HFFc6 (cell line): ENCODE measurements around the gene TIMM10. TPM values are rescaled to one million over a fixed set of nuclear protein-coding genes. Genes with fewer than 3 reads are reported as not detected.

Source experiments
- DNase-seq: peaks from one replicate; pipeline ENCODE4 v3.0.0-alpha.2; 2018
- H3K27ac Mint-ChIP-seq: 2 replicates; pipeline ENCODE4 v1.8.0; 2020; ENCODE audit warnings: mild to moderate bottlenecking, mixed read lengths
- H3K27me3 Mint-ChIP-seq: 2 replicates; pipeline ENCODE4 v1.8.0; 2021; ENCODE audit warnings: mild to moderate bottlenecking, moderate library complexity, mixed read lengths; ENCODE audit not compliant: insufficient read depth
- H3K36me3 Mint-ChIP-seq: 2 replicates; pipeline ENCODE4 v1.8.0; 2021; ENCODE audit warnings: low read depth, mixed read lengths
- H3K4me1 Mint-ChIP-seq: 2 replicates; pipeline ENCODE4 v1.8.0; 2020; ENCODE audit warnings: low read depth, mixed read lengths
- H3K4me3 Mint-ChIP-seq: 2 replicates; pipeline ENCODE4 v1.8.0; 2020; ENCODE audit warnings: mild to moderate bottlenecking, moderate library complexity, mixed read lengths
- H3K9me3 Mint-ChIP-seq: 2 replicates; pipeline ENCODE4 v1.8.0; 2020; ENCODE audit warnings: mild to moderate bottlenecking, mixed read lengths
- CTCF ChIP-seq: fragments of 200-600 bp; sonication (generic); IDR thresholded peaks from 2 replicates; pipeline ENCODE4 v1.5.0; 2021; ENCODE audit warnings: antibody characterized with exemption, mild to moderate bottlenecking
- total RNA-seq, 6 experiments: library from RNA; stranded (reverse); fragmentation: NEBNext Ultra II Directional; extraction: Animal tissue kit (Norgen Biotek cat#: 25700); gene quantifications; 2 replicates in 1 of 6; 3 replicates in 5 of 6; pipeline ENCODE4 v1.2.3, GENCODE V29; 2021

TIMM10 gene
- total RNA-seq, 6 experiments from 2014 or later, result 43.6 to 72.9 (median 58.4) TPM

GRCh38 chr11:57512646-57513451 lies 17.7 kb downstream of the TIMM10 start:
- no peaks in the 10 kb centered on the region for H3K27me3 Mint-ChIP-seq
- H3K4me3 Mint-ChIP-seq, result no peak overlapping the region
- no peak for TF ChIP-seq CTCF
- H3K9me3 Mint-ChIP-seq, result no peaks in the 10 kb centered on the region
- no peak for DNase-seq
- H3K36me3 Mint-ChIP-seq, result no peaks in the 10 kb centered on the region
- no peak overlapping the region for H3K27ac Mint-ChIP-seq
- no peaks in the 10 kb centered on the region for H3K4me1 Mint-ChIP-seq

- no peak for TF ChIP-seq CTCF
- Mint-ChIP-seq H3K27ac (no peak overlapping the region), H3K4me1 (no peaks in the 10 kb centered on the region), H3K36me3 (no peaks in the 10 kb centered on the region), H3K9me3 (no peaks in the 10 kb centered on the region), H3K27me3 (no peaks in the 10 kb centered on the region), H3K4me3 (no peak overlapping the region)
- no peak for DNase-seq
Measured at GRCh38 chr11:57511741-57512430, 18.7 kb downstream of the TIMM10 start.

GRCh38 chr11:57508341-57509170 lies 22.0 kb downstream of the TIMM10 start:
- no peak for DNase-seq
- H3K4me3 Mint-ChIP-seq, result no peak overlapping the region
- no peak overlapping the region for H3K27ac Mint-ChIP-seq
- no peaks in the 10 kb centered on the region for H3K36me3 Mint-ChIP-seq
- no peaks in the 10 kb centered on the region for H3K27me3 Mint-ChIP-seq
- no peaks in the 10 kb centered on the region for H3K4me1 Mint-ChIP-seq
- no peak for TF ChIP-seq CTCF
- H3K9me3 Mint-ChIP-seq, result no peaks in the 10 kb centered on the region

- H3K4me1 Mint-ChIP-seq, result peaks cover 4% of the 10 kb centered on the region; the same call in 1 of the 2 replicates
- H3K9me3 Mint-ChIP-seq, result no peaks in the 10 kb centered on the region
- no peak for DNase-seq
- no peak overlapping the region for H3K4me3 Mint-ChIP-seq
- H3K27me3 Mint-ChIP-seq, result no peaks in the 10 kb centered on the region
- no peak for TF ChIP-seq CTCF
- no peaks in the 10 kb centered on the region for H3K36me3 Mint-ChIP-seq
- H3K27ac Mint-ChIP-seq, result no peak overlapping the region
Measured at GRCh38 chr11:57506522-57506921, 24.0 kb downstream of the TIMM10 start.

GRCh38 chr11:57504511-57504910 lies 26.0 kb downstream of the TIMM10 start:
- Mint-ChIP-seq H3K27ac (no peak overlapping the region), H3K36me3 (peaks cover 5% of the 10 kb centered on the region), H3K9me3 (no peaks in the 10 kb centered on the region), H3K4me1 (peaks cover 14% of the 10 kb centered on the region), H3K4me3 (no peak overlapping the region), H3K27me3 (no peaks in the 10 kb centered on the region)
- DNase-seq, result no peak
- no peak for TF ChIP-seq CTCF
